Stimulated activated naive CD8-positive, alpha-beta T cell treated with anti-CD3 and anti-CD28 coated beads, Interleukin-15, amount 100 ng/mL, for 72 hours (primary cell): ENCODE results near the gene WDR64.

Source experiments
- ATAC-seq: fragments of 150-1000 bp; cut with Tn5 transposase; 2 replicates; pipeline ENCODE4 v1.10.0; 2021; ENCODE audit warnings: mild to moderate bottlenecking, moderate library complexity
- DNase-seq, 2 donors: peaks; one replicate each; pipeline ENCODE4 v3.0.0; 2021 to 2022
- H3K27ac Mint-ChIP-seq, 2 donors: one replicate each; pipeline ENCODE4 v1.8.0; 2022; ENCODE audit warnings: mild to moderate bottlenecking in 2 of 2, mixed read lengths in 2 of 2, moderate library complexity in 2 of 2
- H3K27me3 Mint-ChIP-seq: one replicate; pipeline ENCODE4 v1.8.0; 2022; ENCODE audit warnings: mixed read lengths
- H3K4me1 Mint-ChIP-seq: one replicate; pipeline ENCODE4 v1.8.0; 2022; ENCODE audit warnings: mild to moderate bottlenecking, mixed read lengths
- H3K4me3 Mint-ChIP-seq, 2 donors: one replicate each; pipeline ENCODE4 v1.8.0; 2022; ENCODE audit warnings: mild to moderate bottlenecking in 2 of 2, mixed read lengths in 2 of 2, moderate library complexity in 1 of 2
- H3K9me3 Mint-ChIP-seq, 2 donors: one replicate each; pipeline ENCODE4 v1.8.0; 2022; ENCODE audit warnings: mixed read lengths in 2 of 2

The WDR64 gene

DNA sequence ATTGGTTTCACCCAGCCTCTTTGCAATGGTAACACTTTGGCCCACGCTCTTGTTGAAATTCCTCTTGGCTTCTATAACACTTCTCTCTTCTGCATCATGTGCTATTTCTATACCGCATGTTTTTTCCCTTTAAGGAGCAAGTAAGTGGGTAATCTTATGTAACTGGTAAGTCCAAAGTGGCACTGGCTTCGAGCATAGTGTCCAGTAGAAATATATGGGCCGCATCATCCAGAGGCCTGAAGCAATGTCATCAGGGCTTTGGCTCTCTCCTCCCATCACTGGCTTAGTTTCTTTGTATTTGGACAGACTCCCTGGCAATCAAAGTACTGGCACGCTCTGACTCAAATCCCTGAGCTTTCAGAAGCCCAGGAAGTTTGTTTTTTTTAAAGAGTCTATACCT is 29.4 kb upstream of the WDR64 start:
- peaks cover 6% of the 10 kb centered on the region for H3K4me1 Mint-ChIP-seq
- H3K9me3 Mint-ChIP-seq: no peaks in the 10 kb centered on the region
- no peak overlapping the region for H3K4me3 Mint-ChIP-seq
- ATAC-seq: no peak
- DNase-seq: no peak
- H3K27ac Mint-ChIP-seq: no peak overlapping the region
- H3K27me3 Mint-ChIP-seq: no peaks in the 10 kb centered on the region

GRCh38 chr1:241624935-241625334 is 27.1 kb upstream of the WDR64 start:
- H3K27me3 Mint-ChIP-seq: no peaks in the 10 kb centered on the region
- H3K4me1 Mint-ChIP-seq: peaks cover 9% of the 10 kb centered on the region
- no peak for ATAC-seq
- H3K9me3 Mint-ChIP-seq: no peaks in the 10 kb centered on the region
- no peak overlapping the region for H3K27ac Mint-ChIP-seq
- DNase-seq: no peak
- no peak overlapping the region for H3K4me3 Mint-ChIP-seq

GRCh38 chr1:241627453-241628259 is 24.4 kb upstream of the WDR64 start:
- peak overlapping the region in 1 of 2 donors; percentile 92 for H3K27ac Mint-ChIP-seq
- DNase-seq (peak; percentile 29 to 39), ATAC-seq (peak; percentile 79)
- H3K4me3 Mint-ChIP-seq: peak overlapping the region; percentile 70 to 77
- H3K4me1 Mint-ChIP-seq: peaks cover 21% of the 10 kb centered on the region
- H3K27me3 Mint-ChIP-seq: no peaks in the 10 kb centered on the region
- no peaks in the 10 kb centered on the region for H3K9me3 Mint-ChIP-seq

DNA sequence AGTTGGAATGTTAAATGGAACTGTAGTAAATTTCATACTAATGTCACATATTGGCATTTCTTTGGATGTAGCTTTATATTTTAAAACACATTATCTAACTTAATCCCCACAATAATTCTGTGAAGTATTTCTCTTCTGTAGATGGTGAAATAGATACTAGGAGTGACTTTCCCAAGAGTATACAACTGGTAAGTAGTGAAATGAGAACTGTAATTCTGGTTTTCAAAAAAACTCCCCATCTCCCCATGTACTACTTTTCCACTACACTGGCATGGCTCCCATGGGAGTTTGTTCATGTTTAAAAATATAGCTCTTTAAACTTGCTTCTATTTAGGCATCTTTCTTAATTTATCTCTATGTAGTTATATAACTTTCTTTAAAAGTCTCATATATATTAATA is 22.1 kb upstream of the WDR64 start:
- H3K9me3 Mint-ChIP-seq: no peaks in the 10 kb centered on the region
- H3K27ac Mint-ChIP-seq: no peak overlapping the region
- ATAC-seq: no peak
- no peak for DNase-seq
- no peak overlapping the region for H3K4me3 Mint-ChIP-seq
- peaks cover 23% of the 10 kb centered on the region for H3K4me1 Mint-ChIP-seq
- H3K27me3 Mint-ChIP-seq: no peaks in the 10 kb centered on the region

GRCh38 chr1:241630476-241630875 is 21.6 kb upstream of the WDR64 start:
- DNase-seq: no peak
- Mint-ChIP-seq H3K27me3 (no peaks in the 10 kb centered on the region), H3K27ac (no peak overlapping the region), H3K4me1 (peaks cover 28% of the 10 kb centered on the region), H3K4me3 (no peak overlapping the region), H3K9me3 (no peaks in the 10 kb centered on the region)
- ATAC-seq: no peak

- ATAC-seq: no peak
- H3K4me3 Mint-ChIP-seq: no peak overlapping the region
- no peaks in the 10 kb centered on the region for H3K9me3 Mint-ChIP-seq
- no peak overlapping the region for H3K27ac Mint-ChIP-seq
- peaks cover 32% of the 10 kb centered on the region for H3K4me1 Mint-ChIP-seq
- H3K27me3 Mint-ChIP-seq: no peaks in the 10 kb centered on the region
- no peak for DNase-seq
These were observed 21.2 kb upstream of the WDR64 start for GRCh38 chr1:241630899-241631298.

- ATAC-seq (peak; percentile 53), DNase-seq (no peak)
- Mint-ChIP-seq H3K27ac (peak overlapping the region in 1 of 2 donors; percentile 50), H3K4me3 (peak overlapping the region; percentile 39 to 66), H3K4me1 (peaks cover 37% of the 10 kb centered on the region), H3K9me3 (no peaks in the 10 kb centered on the region), H3K27me3 (no peaks in the 10 kb centered on the region)
These were observed 20.4 kb upstream of the WDR64 start for GRCh38 chr1:241631674-241632073.

- ATAC-seq: no peak
- no peaks in the 10 kb centered on the region for H3K27me3 Mint-ChIP-seq
- DNase-seq: no peak
- H3K4me3 Mint-ChIP-seq: no peak overlapping the region
- no peaks in the 10 kb centered on the region for H3K9me3 Mint-ChIP-seq
- H3K27ac Mint-ChIP-seq: no peak overlapping the region
- H3K4me1 Mint-ChIP-seq: peaks cover 46% of the 10 kb centered on the region
These were observed 19.1 kb upstream of the WDR64 start for GRCh38 chr1:241632987-241633386.

DNA sequence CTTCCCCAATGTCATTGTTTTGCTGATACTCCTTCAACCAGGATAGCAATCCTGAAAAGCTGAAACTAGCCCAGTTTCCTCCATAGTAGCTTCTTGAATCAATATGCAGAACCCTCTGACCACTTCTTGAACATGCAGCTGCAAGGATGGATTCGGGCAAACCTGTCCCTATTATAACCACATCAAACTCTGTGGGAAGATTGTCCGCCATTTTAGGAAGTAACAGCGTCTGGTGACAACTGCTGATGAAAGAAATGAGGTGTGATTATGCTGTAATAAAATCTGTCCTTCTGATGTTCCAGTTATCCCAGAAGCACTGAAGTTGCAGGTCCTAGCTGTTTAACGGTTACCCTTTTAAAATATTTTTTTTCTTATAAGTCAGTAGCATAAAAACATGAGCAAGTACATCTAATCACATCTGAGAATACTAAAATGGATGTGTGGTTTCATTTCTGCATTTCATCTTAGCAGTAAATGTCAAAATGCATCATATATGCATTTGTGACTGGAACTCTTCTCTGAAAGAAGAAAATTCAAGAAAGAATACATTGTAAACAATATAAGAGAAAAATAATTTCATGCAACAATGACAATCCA is 16.4 kb upstream of the WDR64 start:
- H3K27me3 Mint-ChIP-seq: no peaks in the 10 kb centered on the region
- H3K9me3 Mint-ChIP-seq: no peaks in the 10 kb centered on the region
- peak overlapping the region in 1 of 2 donors; percentile 15 for H3K4me3 Mint-ChIP-seq
- no peak for DNase-seq
- no peak for ATAC-seq
- H3K27ac Mint-ChIP-seq: peak overlapping the region in 1 of 2 donors; percentile 65
- H3K4me1 Mint-ChIP-seq: peaks cover 55% of the 10 kb centered on the region

DNA sequence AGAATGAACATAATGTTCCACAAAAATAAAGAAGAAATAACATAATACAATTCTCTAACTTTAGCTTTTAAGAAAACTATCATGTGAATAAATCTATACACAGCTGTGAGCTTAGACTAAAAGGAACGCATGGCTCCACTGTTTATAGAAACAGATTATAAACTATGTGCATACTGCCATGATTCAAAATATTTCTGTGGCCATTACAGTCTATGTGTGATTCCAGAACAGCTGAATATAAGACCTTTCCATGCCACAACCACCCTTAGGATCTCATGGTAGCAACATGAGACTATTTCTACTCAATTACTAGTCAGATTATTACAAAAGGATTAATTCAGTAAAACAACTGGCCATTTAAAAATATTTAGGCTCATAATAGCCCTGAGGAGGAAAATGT is 15.8 kb upstream of the WDR64 start:
- H3K27ac Mint-ChIP-seq: no peak overlapping the region
- ATAC-seq (no peak), DNase-seq (no peak)
- H3K4me1 Mint-ChIP-seq: peaks cover 59% of the 10 kb centered on the region
- H3K9me3 Mint-ChIP-seq: no peaks in the 10 kb centered on the region
- no peaks in the 10 kb centered on the region for H3K27me3 Mint-ChIP-seq
- peak overlapping the region in 1 of 2 donors; percentile 89 for H3K4me3 Mint-ChIP-seq

DNA sequence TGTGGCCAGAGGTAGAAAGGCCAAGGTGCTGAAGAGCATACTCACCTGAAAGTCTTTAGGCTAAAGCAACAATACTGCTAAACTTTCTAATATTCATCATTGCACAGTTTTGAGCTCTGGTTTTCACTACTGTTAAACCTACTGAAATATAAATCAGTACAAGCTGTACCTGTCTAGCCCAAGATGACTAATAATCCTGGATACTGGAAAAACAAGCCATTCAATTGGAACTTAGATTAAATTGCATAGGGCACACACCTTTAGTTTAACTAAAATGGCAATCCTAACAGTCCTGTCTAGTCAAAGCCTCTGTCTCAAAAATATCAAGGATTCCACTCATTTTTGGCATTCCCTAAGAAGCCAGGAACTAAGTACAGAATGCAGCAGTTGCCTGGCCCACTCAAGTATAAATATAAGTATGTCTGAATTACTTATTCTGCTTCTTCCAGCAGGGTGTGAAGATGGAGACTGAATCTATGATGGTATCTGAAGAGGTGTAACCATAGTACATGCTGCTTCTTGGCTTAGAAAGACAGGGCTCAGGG is 15.0 kb upstream of the WDR64 start:
- H3K27ac Mint-ChIP-seq: no peak overlapping the region
- H3K27me3 Mint-ChIP-seq: no peaks in the 10 kb centered on the region
- H3K9me3 Mint-ChIP-seq: peaks cover 5 to 6% of the 10 kb centered on the region in 2 donors
- DNase-seq (no peak), ATAC-seq (no peak)
- H3K4me1 Mint-ChIP-seq: peaks cover 52% of the 10 kb centered on the region
- peak overlapping the region; percentile 11 to 89 for H3K4me3 Mint-ChIP-seq

DNA sequence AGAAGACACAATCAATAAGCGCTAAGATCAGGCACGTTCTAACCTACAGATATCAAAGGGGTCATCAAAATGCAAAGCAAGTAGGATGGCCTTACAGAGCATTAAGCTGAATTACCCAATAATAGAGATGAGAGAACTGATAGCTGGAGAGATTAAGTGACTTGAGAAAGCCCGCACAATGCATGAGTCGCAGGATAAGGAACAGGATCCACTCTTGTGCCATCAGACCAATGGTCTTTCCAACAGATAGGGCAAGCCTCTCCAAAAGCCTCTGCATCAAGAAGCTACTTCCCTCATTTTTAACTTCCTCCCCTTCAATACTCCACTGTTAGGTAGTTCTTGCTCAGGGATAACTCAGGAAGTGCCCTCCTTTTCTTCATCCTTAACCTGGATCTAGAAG is 14.5 kb upstream of the WDR64 start:
- Mint-ChIP-seq H3K9me3 (peaks cover 10% of the 10 kb centered on the region in 2 donors), H3K4me1 (peaks cover 47% of the 10 kb centered on the region), H3K4me3 (peak overlapping the region; percentile 77 to 89), H3K27ac (no peak overlapping the region), H3K27me3 (no peaks in the 10 kb centered on the region)
- DNase-seq (no peak), ATAC-seq (no peak)

DNA sequence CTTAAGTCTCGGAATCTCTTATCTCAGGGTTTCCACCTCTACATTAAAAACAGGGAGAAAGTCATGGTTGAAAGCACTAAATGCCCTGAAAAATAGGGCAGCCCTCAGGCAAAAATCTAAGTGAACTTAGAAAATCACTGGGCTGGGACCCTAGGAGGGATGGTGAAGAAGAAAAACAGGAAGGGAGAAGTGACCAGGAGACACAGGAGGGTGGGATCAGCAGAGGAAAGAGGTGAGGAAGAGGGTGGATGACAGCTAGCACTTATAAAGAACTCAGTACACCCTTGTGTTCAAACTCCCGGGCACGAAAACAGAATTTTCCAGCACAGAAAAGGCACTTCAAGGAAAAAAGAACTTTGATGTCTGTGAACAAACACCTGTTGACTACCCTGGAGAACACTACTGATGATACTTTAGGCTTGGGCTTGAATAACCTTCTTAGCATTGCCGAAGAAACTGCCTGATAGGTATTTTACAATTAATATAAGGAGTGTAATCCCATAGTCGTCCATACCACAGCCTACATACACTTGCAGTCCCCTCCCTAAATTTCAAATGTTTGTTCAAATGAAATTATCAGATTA is 13.9 kb upstream of the WDR64 start:
- ATAC-seq (no peak), DNase-seq (no peak)
- H3K27me3 Mint-ChIP-seq: no peaks in the 10 kb centered on the region
- H3K27ac Mint-ChIP-seq: peak overlapping the region in 1 of 2 donors; percentile 92
- peaks cover 11 to 15% of the 10 kb centered on the region in 2 donors for H3K9me3 Mint-ChIP-seq
- H3K4me1 Mint-ChIP-seq: peaks cover 48% of the 10 kb centered on the region
- H3K4me3 Mint-ChIP-seq: peak overlapping the region; percentile 81 to 89

- H3K27ac Mint-ChIP-seq: peak overlapping the region; percentile 91 to 93
- H3K27me3 Mint-ChIP-seq: no peaks in the 10 kb centered on the region
- H3K4me1 Mint-ChIP-seq: peaks cover 57% of the 10 kb centered on the region
- ATAC-seq: no peak
- DNase-seq: no peak
- peak overlapping the region; percentile 81 to 89 for H3K4me3 Mint-ChIP-seq
- H3K9me3 Mint-ChIP-seq: peaks cover 11 to 19% of the 10 kb centered on the region in 2 donors
These were observed 13.0 kb upstream of the WDR64 start for GRCh38 chr1:241638909-241639622.

- Mint-ChIP-seq H3K4me1 (peaks cover 58% of the 10 kb centered on the region), H3K9me3 (peaks cover 11 to 19% of the 10 kb centered on the region in 2 donors), H3K27me3 (no peaks in the 10 kb centered on the region), H3K27ac (peak overlapping the region; percentile 91 to 93), H3K4me3 (peak overlapping the region; percentile 81 to 89)
- DNase-seq (no peak), ATAC-seq (peak; percentile 73)
These were observed 12.4 kb upstream of the WDR64 start for GRCh38 chr1:241639623-241640148.
